Heart left ventricle (tissue), 16 donors: ENCODE results near the gene DNM3. TPM values are rescaled to one million over a fixed set of nuclear protein-coding genes. Genes with fewer than 3 reads are reported as not detected.

Source experiments
- ATAC-seq, 4 donors: fragments of 200-7000 bp; cut with Tn5 transposase; one replicate each; pipeline ENCODE4 v1.9.1; 2020 to 2022; ENCODE audit warnings: moderate library complexity in 4 of 4, mild to moderate bottlenecking in 3 of 4, moderate number of reproducible peaks in 1 of 4
- DNase-seq, 5 donors: peaks; one replicate each; pipeline ENCODE4 v3.0.0-alpha.2; 2020
- H3K27ac ChIP-seq, 12 donors: fragments of 200-600 bp; sonication (generic) in 4 of 12; one replicate each; pipeline versions ENCODE4 v1.5.0 to v1.8.0; 2016 to 2022; ENCODE audit warnings: mild to moderate bottlenecking in 2 of 12
- H3K27me3 ChIP-seq, 9 donors: fragments of 200-600 bp; sonication (generic) in 2 of 9; one replicate each; pipeline versions ENCODE4 v1.5.1 to v1.8.0; 2016 to 2022; ENCODE audit warnings: mild to moderate bottlenecking in 3 of 9
- H3K36me3 ChIP-seq, 9 donors: fragments of 200-600 bp; sonication (generic) in 2 of 9; one replicate each; pipeline versions ENCODE4 v1.5.0 to v1.8.0; 2018 to 2022; ENCODE audit warnings: mild to moderate bottlenecking in 2 of 9
- H3K4me1 ChIP-seq, 12 donors: fragments of 200-600 bp; sonication (generic) in 4 of 12; one replicate each; pipeline versions ENCODE4 v1.5.0 to v1.8.0; 2016 to 2022; ENCODE audit warnings: mild to moderate bottlenecking in 3 of 12
- H3K4me3 ChIP-seq, 12 donors: fragments of 200-600 bp; sonication (generic) in 4 of 12; one replicate each; pipeline versions ENCODE4 v1.5.0 to v1.8.0; 2017 to 2022; ENCODE audit warnings: mild to moderate bottlenecking in 9 of 12, moderate library complexity in 4 of 12
- H3K9me3 ChIP-seq, 12 donors: fragments of 200-600 bp; sonication (generic) in 4 of 12; one replicate each; pipeline versions ENCODE4 v1.5.0 to v1.8.0; 2016 to 2022; ENCODE audit warnings: mild to moderate bottlenecking in 1 of 12
- POLR2A ChIP-seq, 2 donors: fragments of 450-650 bp; IDR thresholded peaks; one replicate each; pipeline ENCODE4 v1.6.1; 2017; ENCODE audit warnings: antibody characterized with exemption in 2 of 2, mild to moderate bottlenecking in 2 of 2, moderate library complexity in 2 of 2
- WGBS, 4 donors: extraction: QIAGEN DNeasy Blood & Tissue Kit in 2 of 4; methylation state at CpG; one replicate each; pipeline versions ENCODE4 v1.1.5 to v1.1.7; 2013 to 2018; 5-methylcytosine and 5-hydroxymethylcytosine counted together
- intact Hi-C, 10 donors: fragments of 100-400 bp; cut with DNase I; formaldehyde crosslinking; loops; one replicate each; pipeline versions ENCODE4 v1.11.1 to v1.14.2; 2022
- polyA plus RNA-seq, 2 donors: library from polyadenylated mRNA; stranded (reverse); fragments of 200-250 nt; gene quantifications; one replicate each; pipeline ENCODE4 v1.2.3, GENCODE V29; 2013
- total RNA-seq, 9 donors: library from RNA; depleted of rRNA in 2 of 9; stranded (reverse); fragments of >200 nt in 2 of 9; fragmentation: NEBNext Ultra II Directional in 3 of 9; extraction: Animal tissue kit (Norgen Biotek cat#: 25700) in 3 of 9; gene quantifications; one replicate each; pipeline versions ENCODE4 v1.1.0 to v1.2.4, GENCODE V29; 2016 to 2023
- TF ChIP-seq, protein P1 (sequence below), 12 donors: fragments of 200-600 bp; sonication (generic) in 4 of 12; IDR thresholded peaks; one replicate each; pipeline versions ENCODE4 v1.5.0 to v1.8.0; 2018 to 2022; ENCODE audit warnings: antibody characterized with exemption in 12 of 12, mild to moderate bottlenecking in 5 of 12
- donor health status: ischemic (EF 13 %, LVEDD 7.1; RV severe dilation, severe dysfunction).
- donor health status: healthy with polysubstance abuse.
- donor health status: DM: no; HTN: yes; CAD: no.
- donor health status: DM: no; HTN: no; CAD: no.
- donor health status: ischemic (EF 25% LVEDD 6.9; RV normal size, moderate dysfunction).
- donor health status: ischemic (EF 25% LVEDD 5.7; RV mildly dilated, moderate dysfunction).
- donor health status: healthy.
- donor health status: DM: yes; HTN: yes; CAD: no.
- donor health status: ischemic (EF 35%, LVEDD 5.7; RV mildly dilated, moderate dysfunction).
- donor health status: nonischemic (EF 11% LVEDD 7.7; RV severe dilation, severe dysfunction).
- donor health status: DM: yes; HTN: yes; CAD: no.
- donor health status: PGD.
- donor health status: ischemic (EF 29% LVEDD 5.4; RV normal size, mild dysfunction).
- donor health status: nonischemic (EF 23%, LVEDD 6.1; RV moderate dilation, normal function).

DNM3 gene
- total and polyA plus RNA-seq, 11 donors: 0.44 to 3.9 (median 1.9) TPM

- intact Hi-C loops: no loop called here
- H3K4me1 ChIP-seq: peaks cover 0 to 22% (median 0%) of the 10 kb centered on the region in 12 donors
- H3K9me3 ChIP-seq: no peaks in the 10 kb centered on the region
- no peak overlapping the region for H3K27ac ChIP-seq
- DNase-seq (no peak), ATAC-seq (no peak)
- H3K36me3 ChIP-seq: no peaks in the 10 kb centered on the region
- no peak overlapping the region for H3K4me3 ChIP-seq
- H3K27me3 ChIP-seq: no peaks in the 10 kb centered on the region
- no peak for TF ChIP-seq POLR2A (IDR thresholded peaks at IDR 0.05)
- TF ChIP-seq, protein P1, sequence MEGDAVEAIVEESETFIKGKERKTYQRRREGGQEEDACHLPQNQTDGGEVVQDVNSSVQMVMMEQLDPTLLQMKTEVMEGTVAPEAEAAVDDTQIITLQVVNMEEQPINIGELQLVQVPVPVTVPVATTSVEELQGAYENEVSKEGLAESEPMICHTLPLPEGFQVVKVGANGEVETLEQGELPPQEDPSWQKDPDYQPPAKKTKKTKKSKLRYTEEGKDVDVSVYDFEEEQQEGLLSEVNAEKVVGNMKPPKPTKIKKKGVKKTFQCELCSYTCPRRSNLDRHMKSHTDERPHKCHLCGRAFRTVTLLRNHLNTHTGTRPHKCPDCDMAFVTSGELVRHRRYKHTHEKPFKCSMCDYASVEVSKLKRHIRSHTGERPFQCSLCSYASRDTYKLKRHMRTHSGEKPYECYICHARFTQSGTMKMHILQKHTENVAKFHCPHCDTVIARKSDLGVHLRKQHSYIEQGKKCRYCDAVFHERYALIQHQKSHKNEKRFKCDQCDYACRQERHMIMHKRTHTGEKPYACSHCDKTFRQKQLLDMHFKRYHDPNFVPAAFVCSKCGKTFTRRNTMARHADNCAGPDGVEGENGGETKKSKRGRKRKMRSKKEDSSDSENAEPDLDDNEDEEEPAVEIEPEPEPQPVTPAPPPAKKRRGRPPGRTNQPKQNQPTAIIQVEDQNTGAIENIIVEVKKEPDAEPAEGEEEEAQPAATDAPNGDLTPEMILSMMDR (IDR thresholded peaks at IDR 0.05): no peak
Observed at GRCh38 chr1:172377565-172377964, 536.3 kb downstream of the DNM3 start.

DNA sequence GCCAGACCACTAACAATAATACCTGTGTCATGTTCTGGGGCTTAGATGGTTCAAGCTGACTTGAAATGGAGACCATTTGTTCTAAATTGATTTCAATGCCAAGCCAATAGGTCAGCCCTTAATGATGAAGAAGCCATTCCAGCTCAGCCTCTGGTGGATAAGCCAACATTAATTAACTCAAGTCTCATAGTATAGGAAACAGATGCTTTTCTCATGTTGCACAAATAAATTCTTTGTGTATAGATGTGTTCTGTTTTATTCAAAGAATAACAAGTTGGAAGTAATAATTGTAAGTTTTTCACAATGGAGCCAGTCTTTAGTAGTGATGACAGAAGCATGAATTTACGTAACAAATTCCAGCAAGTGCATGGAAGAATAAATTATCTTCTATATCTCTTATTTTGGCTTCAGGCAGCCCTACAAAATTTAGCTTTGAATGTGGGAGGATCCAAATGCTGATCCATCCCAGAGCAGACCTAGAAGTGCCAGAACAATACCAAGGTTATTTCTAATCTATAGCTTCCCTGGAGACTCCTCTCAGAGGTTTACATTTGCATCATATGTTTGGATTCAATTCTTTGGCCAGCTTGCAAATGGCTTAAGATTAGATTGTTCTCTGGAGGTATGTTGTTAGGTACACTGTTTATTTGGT, 536.9 kb downstream of the DNM3 start:
- ATAC-seq: no peak
- Histone ChIP-seq H3K4me1 (peaks cover 0 to 28% (median 3%) of the 10 kb centered on the region in 12 donors), H3K36me3 (no peaks in the 10 kb centered on the region), H3K9me3 (no peaks in the 10 kb centered on the region), H3K27me3 (no peaks in the 10 kb centered on the region), H3K27ac (no peak overlapping the region), H3K4me3 (no peak overlapping the region)
- DNase-seq: no peak
- 91 to 94% (median 93%) methylated on average over 1 of the region's 1 CpG for WGBS, 4 donors
- intact Hi-C loops: no loop called here
- TF ChIP-seq, protein P1 (IDR thresholded peaks at IDR 0.05): no peak
- TF ChIP-seq POLR2A (IDR thresholded peaks at IDR 0.05): no peak

- peak in 1 of 4 donors; percentile 50 for ATAC-seq
- WGBS, 4 donors: 51 to 56% (median 54%) methylated on average over 6 of the region's 6 CpGs
- no peaks in the 10 kb centered on the region for H3K9me3 ChIP-seq
- H3K36me3 ChIP-seq: no peaks in the 10 kb centered on the region
- no peak overlapping the region for H3K4me3 ChIP-seq
- DNase-seq: no peak
- peak overlapping the region in 1 of 12 donors; percentile 58 for H3K27ac ChIP-seq
- H3K27me3 ChIP-seq: no peaks in the 10 kb centered on the region
- TF ChIP-seq, protein P1 (IDR thresholded peaks at IDR 0.05): no peak
- intact Hi-C loops: no loop called here
- peaks cover 0 to 34% (median 7%) of the 10 kb centered on the region in 12 donors for H3K4me1 ChIP-seq
Observed at GRCh38 chr1:172380441-172381244, 539.3 kb downstream of the DNM3 start.

DNA sequence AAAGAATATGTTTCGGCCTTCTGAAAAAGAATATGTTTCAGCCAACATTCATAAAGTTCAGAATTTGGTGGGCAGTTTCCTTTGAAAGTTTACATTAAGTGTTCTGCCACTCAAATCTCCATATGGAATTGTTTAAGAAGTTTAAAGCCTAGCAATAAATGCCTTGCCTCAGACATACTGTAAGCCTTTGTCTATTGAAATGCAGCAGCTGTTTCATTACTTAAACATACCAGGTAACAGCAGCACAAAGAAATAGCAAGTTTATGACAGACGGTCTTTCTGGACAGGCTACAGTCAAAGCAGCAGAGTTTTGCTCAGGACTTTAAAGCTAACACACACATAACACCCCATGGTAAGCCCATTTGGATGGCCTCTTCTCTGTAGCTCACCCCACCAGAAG, 540.6 kb downstream of the DNM3 start:
- H3K27ac ChIP-seq: no peak overlapping the region
- TF ChIP-seq, protein P1 (IDR thresholded peaks at IDR 0.05): no peak
- TF ChIP-seq POLR2A (IDR thresholded peaks at IDR 0.05): no peak
- intact Hi-C loops: no loop called here
- DNase-seq: no peak
- H3K27me3 ChIP-seq: no peaks in the 10 kb centered on the region
- peaks cover 0 to 29% (median 7%) of the 10 kb centered on the region in 12 donors for H3K4me1 ChIP-seq
- H3K36me3 ChIP-seq: no peaks in the 10 kb centered on the region
- 83 to 89% (median 88%) methylated on average over 1 to 2 of the region's 2 CpGs for WGBS, 4 donors
- H3K4me3 ChIP-seq: no peak overlapping the region
- no peaks in the 10 kb centered on the region for H3K9me3 ChIP-seq
- no peak for ATAC-seq
